Endothelial cell of umbilical vein (primary cell): ENCODE data around the gene IST1. TPM values are rescaled to one million over a fixed set of nuclear protein-coding genes. Genes with fewer than 3 reads are reported as not detected.

Experiments
- BruUV-seq: library from RNA; stranded (reverse); fragments of 400-500 nt; replicated peaks from 2 replicates; lab custom pipeline; 2021; lab: Mats Ljungman, UMichigan
- CTCF ChIA-PET: fragments of 300-600, 350-600 bp; sonication (Branson Sonifier 250); formaldehyde crosslinking; loops from one replicate; lab custom pipeline; 2021; ENCODE audit warnings: antibody characterized with exemption, inconsistent platforms; lab: Charles Lee
- POLR2A ChIA-PET: fragments of 300-600, 350-600 bp; sonication (Branson Sonifier 250); formaldehyde crosslinking; loops from one replicate; lab custom pipeline; 2021; ENCODE audit warnings: antibody characterized with exemption, inconsistent platforms; lab: Charles Lee
- DNase-seq: peaks from one replicate; pipeline ENCODE4 v3.0.0-alpha.2; 2011; ENCODE audit warnings: low read depth, low spot score
- FAIRE-seq: peaks from 2 replicates; lab custom pipeline; 2011; peaks lifted over from hg19 to GRCh38; lab: Jason Lieb, UNC
- H2AFZ ChIP-seq: 2 replicates; pipeline ENCODE4 v1.6.0; 2012; ENCODE audit warnings: low read depth, low read length, control low read depth, inconsistent platforms
- H3K27ac ChIP-seq: 2 replicates; pipeline ENCODE4 v1.5.1; 2011; ENCODE audit warnings: low read depth, mild to moderate bottlenecking, control low read depth, low read length, moderate library complexity; ENCODE audit not compliant: insufficient read depth
- H3K27me3 ChIP-seq, 2 experiments: 2 replicates each; pipeline versions ENCODE4 v1.6.0 to v1.6.1; 2011; ENCODE audit warnings: low read length in 2 of 2, mixed read lengths in 1 of 2; ENCODE audit not compliant: control insufficient read depth in 2 of 2, insufficient read depth in 2 of 2
- H3K36me3 ChIP-seq, 2 experiments: 2 replicates in 1 of 2; 3 replicates in 1 of 2; pipeline ENCODE4 v1.5.1; 2011; ENCODE audit warnings: low read length in 2 of 2, mild to moderate bottlenecking in 1 of 2, moderate library complexity in 1 of 2; ENCODE audit not compliant: control insufficient read depth in 2 of 2, insufficient read depth in 2 of 2; ENCODE audit errors: extremely low read depth in 1 of 2
- H3K4me1 ChIP-seq: 3 replicates; pipeline ENCODE4 v1.5.1; 2011; ENCODE audit warnings: mild to moderate bottlenecking, low read length; ENCODE audit not compliant: control insufficient read depth, insufficient read depth; ENCODE audit errors: extremely low read depth
- H3K4me2 ChIP-seq: 2 replicates; pipeline ENCODE4 v1.6.1; 2011; ENCODE audit warnings: low read length, control low read depth, mixed read lengths; ENCODE audit not compliant: insufficient read depth
- H3K4me3 ChIP-seq, 3 experiments: fragments of 200-600 bp in 1 of 3; sonication (generic), shearing (Covaris generic) in 1 of 3; replicated peaks in 1 of 3; 2 replicates each; pipeline ENCODE4 v1.5.1; 2011 to 2016; ENCODE audit warnings: control low read depth in 3 of 3, low read length in 3 of 3, mild to moderate bottlenecking in 2 of 3, inconsistent platforms in 1 of 3, low read depth in 1 of 3, moderate library complexity in 1 of 3; ENCODE audit not compliant: insufficient read depth in 1 of 3
- H3K79me2 ChIP-seq: 2 replicates; pipeline ENCODE4 v1.6.0; 2012; ENCODE audit warnings: low read length, inconsistent platforms; ENCODE audit not compliant: control insufficient read depth, insufficient read depth
- H3K9ac ChIP-seq: replicated peaks from 2 replicates; pipeline ENCODE3; 2011; ENCODE audit warnings: low read length, control low read depth; ENCODE audit not compliant: insufficient read depth; ENCODE audit errors: extremely low read depth
- H3K9me1 ChIP-seq: replicated peaks from 3 replicates; pipeline ENCODE4 v1.6.0; 2011; ENCODE audit warnings: mild to moderate bottlenecking, low read length; ENCODE audit not compliant: control insufficient read depth, insufficient read depth; ENCODE audit errors: extremely low read depth
- H3K9me3 ChIP-seq: replicated peaks from 2 replicates; pipeline ENCODE4 v1.5.1; 2012; ENCODE audit warnings: low read length, inconsistent platforms; ENCODE audit not compliant: control insufficient read depth, insufficient read depth
- H4K20me1 ChIP-seq: replicated peaks from 2 replicates; pipeline ENCODE3; 2011; ENCODE audit warnings: mild to moderate bottlenecking, low read length; ENCODE audit not compliant: control insufficient read depth, insufficient read depth; ENCODE audit errors: extremely low read depth
- MYC ChIP-seq: IDR thresholded peaks from one replicate; pipeline ENCODE4 v1.6.1; 2011; ENCODE audit warnings: mild to moderate bottlenecking, low read depth, low read length
- POLR2A ChIP-seq: IDR thresholded peaks from 2 replicates; pipeline ENCODE4 v1.6.1; 2012; ENCODE audit warnings: low read depth, mild to moderate bottlenecking, control low read depth, low read length
- POLR2AphosphoS5 ChIP-seq: IDR thresholded peaks from 2 replicates; pipeline ENCODE4 v1.6.1; 2012; ENCODE audit warnings: low read depth, mild to moderate bottlenecking, control low read depth, low read length, moderate library complexity; ENCODE audit not compliant: insufficient read depth
- dilution Hi-C: fragments of 300-500 bp; cut with MboI; formaldehyde crosslinking; loops from one replicate; pipeline ENCODE4 v1.15.0; 2019; ENCODE audit warnings: low sequenced_read_pairs; ENCODE audit not compliant: extremely low pct_ligation_motif_present
- intact Hi-C: fragments of 100-400 bp; cut with micrococcal nuclease; formaldehyde crosslinking; loops from one replicate; pipeline ENCODE4 v1.10.0; 2022
- polyA plus RNA-seq, 4 experiments: library from polyadenylated mRNA; depleted of rRNA in 3 of 4; stranded (reverse) in 3 of 4; unstranded in 1 of 4; fragments of >200 nt; gene quantifications; 2 replicates each; pipeline versions ENCODE4 v1.2.1 to v1.2.3, GENCODE V29; 2011 to 2012; ENCODE audit warnings: missing spikeins in 1 of 4
- total RNA-seq: library from RNA; stranded (reverse); gene quantifications from 2 replicates; pipeline ENCODE4 v1.2.3, GENCODE V29; 2021

The IST1 gene
- total and polyA plus RNA-seq, 2 donors (not counting 3 experiments of a cell fraction or from before 2014, with no cell fraction given) = 145 to 165 TPM

- dilution Hi-C loops (no loop called here), intact Hi-C loops (loop anchor here (2.0 kb wide), 2 partner anchors 47 to 171 kb away; no protein-coding TSS in a partner anchor)
- Histone ChIP-seq H3K4me3 (peak overlapping the region in 2 of 3 experiments; percentile 69 to 98), H3K27ac (peak overlapping the region; percentile 80), H3K4me1 (peaks cover 8% of the 10 kb centered on the region), H3K4me2 (peak overlapping the region; percentile 85), H3K27me3 (no peaks in the 10 kb centered on the region), H3K36me3 (no peaks in the 10 kb centered on the region), H2AFZ (peak overlapping the region; percentile 73), H3K9me1 (no peaks in the 10 kb centered on the region), H4K20me1 (peaks cover under 1% of the 10 kb centered on the region), H3K79me2 (peaks cover 35% of the 10 kb centered on the region), H3K9me3 (no peaks in the 10 kb centered on the region), H3K9ac (peak overlapping the region; percentile 86)
- no peak for TF ChIP-seq POLR2A
- TF ChIP-seq POLR2AphosphoS5 = peak; percentile 13
- ChIA-PET CTCF (interaction anchor here (0.8 to 2.8 kb wide), 7 partner anchors 8 to 85 kb away, joined by 3 to 44 read pairs (median 5); partner anchors contain the start of genes AP1G1 and ZNF821), POLR2A (no interaction called here)
- no TSS peak for BruUV-seq
- FAIRE-seq (no peak), DNase-seq (no peak)
Measured at GRCh38 chr16:71893888-71894228, 1.5 kb upstream of the IST1 start.

GRCh38 chr16:71894229-71894920 is 956 bp upstream of the IST1 start:
- peak; percentile 91 for FAIRE-seq
- H3K9me3 ChIP-seq = no peaks in the 10 kb centered on the region
- dilution Hi-C loops = no loop called here
- intact Hi-C loops = loop anchor here (2.0 kb wide), 2 partner anchors 48 to 172 kb away; no protein-coding TSS in a partner anchor
- no peaks in the 10 kb centered on the region for H3K36me3 ChIP-seq
- CTCF ChIA-PET = interaction anchor here (0.6 to 2.8 kb wide), 8 partner anchors 8 to 1141 kb away, joined by 3 to 44 read pairs (median 4); partner anchors contain the start of genes AP1G1 and ZNF821
- H4K20me1 ChIP-seq = peaks cover 2% of the 10 kb centered on the region
- H3K9me1 ChIP-seq = no peaks in the 10 kb centered on the region
- POLR2A ChIA-PET = no interaction called here
- H3K4me1 ChIP-seq = peaks cover 8% of the 10 kb centered on the region
- H3K9ac ChIP-seq = peak overlapping the region; percentile 86
- peaks cover 40% of the 10 kb centered on the region for H3K79me2 ChIP-seq
- peak overlapping the region; percentile 35 to 98 (median 69) for H3K4me3 ChIP-seq
- TF ChIP-seq MYC (no peak), POLR2AphosphoS5 (peak; percentile 12)
- DNase-seq = peak; percentile 77
- peak overlapping the region; percentile 80 for H3K27ac ChIP-seq
- H3K27me3 ChIP-seq = no peaks in the 10 kb centered on the region
- no TSS peak for BruUV-seq
- H2AFZ ChIP-seq = peak overlapping the region; percentile 80
- H3K4me2 ChIP-seq = peak overlapping the region; percentile 85
